CD4-positive, alpha-beta memory T cell (primary cell): ENCODE measurements around the gene L3MBTL4. TPM values are rescaled to one million over a fixed set of nuclear protein-coding genes. Genes with fewer than 3 reads are reported as not detected.

ENCODE experiments used
- CTCF ChIA-PET: fragments of 350-600 bp; sonication (Branson Sonifier 250); formaldehyde crosslinking; loops from one replicate; lab custom pipeline; 2021; ENCODE audit warnings: inconsistent platforms; ENCODE audit not compliant: partially characterized antibody; lab: Charles Lee
- POLR2A ChIA-PET: fragments of 350-600 bp; sonication (Branson Sonifier 250); formaldehyde crosslinking; loops from one replicate; lab custom pipeline; 2021; ENCODE audit not compliant: partially characterized antibody; lab: Charles Lee
- DNase-seq, 5 donors: peaks; one replicate each; pipeline versions ENCODE4 v3.0.0 to v3.0.0-alpha.2; 2020 to 2022; ENCODE audit warnings: mixed read lengths in 1 of 5
- H3K27ac ChIP-seq: one replicate; pipeline ENCODE4 v1.7.0; 2013; ENCODE audit warnings: low read depth, low read length
- H3K27me3 ChIP-seq: 2 replicates; pipeline ENCODE4 v1.7.0; 2013; ENCODE audit warnings: mild to moderate bottlenecking, low read length, moderate library complexity; ENCODE audit not compliant: insufficient read depth
- H3K36me3 ChIP-seq: 2 replicates; pipeline ENCODE4 v1.7.0; 2013; ENCODE audit warnings: mild to moderate bottlenecking, low read length, moderate library complexity; ENCODE audit not compliant: insufficient read depth
- H3K4me1 ChIP-seq: 2 replicates; pipeline ENCODE4 v1.7.0; 2013; ENCODE audit warnings: mild to moderate bottlenecking, low read length, moderate library complexity; ENCODE audit not compliant: insufficient read depth
- H3K4me3 ChIP-seq, 2 donors: one replicate each; pipeline ENCODE4 v1.7.0; 2013; ENCODE audit warnings: low read length in 2 of 2, mild to moderate bottlenecking in 1 of 2
- H3K9me3 ChIP-seq, 2 donors: one replicate each; pipeline ENCODE4 v1.7.0; 2013; ENCODE audit warnings: low read length in 2 of 2, control low read depth in 1 of 2; ENCODE audit not compliant: control insufficient read depth in 1 of 2
- H3K27ac Mint-ChIP-seq, 7 donors: one replicate each; pipeline ENCODE4 v1.8.0; 2020 to 2021; ENCODE audit warnings: mixed read lengths in 7 of 7, mild to moderate bottlenecking in 6 of 7, inconsistent platforms in 3 of 7, moderate library complexity in 3 of 7
- H3K27me3 Mint-ChIP-seq, 2 donors: one replicate each; pipeline ENCODE4 v1.8.0; 2020 to 2021; ENCODE audit warnings: mixed read lengths in 2 of 2
- H3K36me3 Mint-ChIP-seq, 2 donors: one replicate each; pipeline ENCODE4 v1.8.0; 2020 to 2021; ENCODE audit warnings: mixed read lengths in 2 of 2, inconsistent platforms in 1 of 2, mild to moderate bottlenecking in 1 of 2
- H3K4me1 Mint-ChIP-seq, 4 donors: one replicate each; pipeline ENCODE4 v1.8.0; 2020 to 2021; ENCODE audit warnings: mixed read lengths in 4 of 4, mild to moderate bottlenecking in 1 of 4
- H3K4me3 Mint-ChIP-seq, 8 donors: one replicate each; pipeline ENCODE4 v1.8.0; 2020 to 2021; ENCODE audit warnings: mixed read lengths in 8 of 8, mild to moderate bottlenecking in 7 of 8, moderate library complexity in 6 of 8, inconsistent platforms in 3 of 8
- H3K9me3 Mint-ChIP-seq, 8 donors: one replicate each; pipeline ENCODE4 v1.8.0; 2020 to 2021; ENCODE audit warnings: mixed read lengths in 8 of 8, mild to moderate bottlenecking in 5 of 8, inconsistent platforms in 3 of 8, moderate library complexity in 1 of 8
- intact Hi-C: fragments of 100-400 bp; cut with micrococcal nuclease; formaldehyde crosslinking; loops from one replicate; pipeline ENCODE4 v1.15.1; 2023
- polyA plus RNA-seq, 2 donors: library from polyadenylated mRNA; unstranded; fragments of 300-500 nt; fragmentation: Illumina TruSeq; gene quantifications; one replicate each; pipeline ENCODE4 v1.2.3, GENCODE V29; 2021
- total RNA-seq, 2 experiments: library from RNA; stranded (reverse); gene quantifications; one replicate each; pipeline ENCODE4 v1.2.3, GENCODE V29; 2021

Gene L3MBTL4
- total and polyA plus RNA-seq, 4 experiments from 2014 or later = 0.49 to 0.53 TPM; not detected in 2

DNA sequence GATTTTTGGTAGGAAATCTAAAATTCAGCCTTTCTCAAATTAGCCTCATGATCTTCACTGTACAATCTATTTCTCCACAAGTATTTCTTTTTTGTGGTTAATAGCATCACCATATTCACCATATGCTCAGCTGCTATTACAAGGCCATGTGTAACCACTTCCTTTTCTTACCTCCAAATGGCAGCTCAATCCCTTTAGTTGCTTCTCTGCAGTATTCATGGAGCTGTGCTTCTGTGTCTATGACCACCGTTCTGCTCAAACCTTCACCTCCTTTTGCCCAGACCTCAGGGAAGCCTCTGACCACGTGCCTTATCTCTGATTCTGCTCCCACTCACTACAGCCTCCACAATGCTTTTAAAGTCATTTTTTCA, 392.7 kb downstream of the L3MBTL4 start:
- ChIA-PET CTCF (no interaction called here), POLR2A (no interaction called here)
- Histone ChIP-seq H3K4me1 (no peaks in the 10 kb centered on the region), H3K4me3 (no peak overlapping the region), H3K36me3 (no peaks in the 10 kb centered on the region), H3K9me3 (no peaks in the 10 kb centered on the region), H3K27me3 (no peaks in the 10 kb centered on the region), H3K27ac (no peak overlapping the region)
- Mint-ChIP-seq H3K27me3 (no peaks in the 10 kb centered on the region), H3K27ac (peak overlapping the region in 1 of 7 donors; percentile 15), H3K4me3 (no peak overlapping the region), H3K36me3 (no peaks in the 10 kb centered on the region), H3K4me1 (peaks cover 0 to 4% (median 0%) of the 10 kb centered on the region in 4 donors), H3K9me3 (peaks cover 0 to 4% (median under 1%) of the 10 kb centered on the region in 8 donors)
- DNase-seq = no peak
- intact Hi-C loops = no loop called here

DNA sequence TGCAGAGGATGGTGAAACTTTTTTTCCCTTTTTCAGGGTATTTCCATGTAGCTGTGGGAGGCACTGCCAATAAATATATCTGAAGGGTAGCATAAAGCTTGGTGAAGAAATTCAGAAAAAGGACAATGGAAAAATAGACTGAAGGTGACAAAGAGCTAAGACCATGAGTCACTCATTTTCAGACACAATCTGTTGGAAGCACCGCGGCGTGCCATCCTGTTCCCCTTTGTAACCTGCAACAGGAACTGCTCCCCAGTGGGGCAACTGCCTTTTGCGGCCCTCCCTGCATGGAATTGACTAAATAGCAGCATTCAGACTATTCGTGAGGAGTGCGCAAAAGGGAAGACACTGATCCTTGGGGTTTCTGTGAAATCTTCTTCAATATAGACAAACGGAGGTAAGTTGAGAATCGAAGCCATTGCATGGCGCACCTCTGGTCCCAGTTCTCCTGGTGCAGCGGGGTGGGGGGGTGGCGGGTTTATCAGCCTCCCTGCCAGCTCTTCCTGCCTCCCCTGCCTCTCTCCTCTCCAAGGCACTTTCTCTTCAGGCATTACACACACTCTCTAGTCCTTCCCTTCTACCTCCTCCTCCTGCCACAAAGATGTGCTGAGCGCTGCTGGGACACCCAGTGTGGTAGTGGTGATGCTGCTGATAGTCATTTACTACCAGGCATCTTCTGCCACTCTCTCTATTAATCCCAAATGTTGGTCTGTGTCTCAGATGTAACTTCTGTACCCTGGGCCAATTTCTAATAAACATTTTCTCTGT, 393.2 kb downstream of the L3MBTL4 start:
- H3K9me3 Mint-ChIP-seq = peaks cover 0 to 4% (median under 1%) of the 10 kb centered on the region in 8 donors
- intact Hi-C loops = no loop called here
- no peak for DNase-seq
- no peak overlapping the region for H3K4me3 Mint-ChIP-seq
- H3K27ac Mint-ChIP-seq = no peak overlapping the region
- Histone ChIP-seq H3K9me3 (no peaks in the 10 kb centered on the region), H3K36me3 (no peaks in the 10 kb centered on the region), H3K4me3 (no peak overlapping the region), H3K27ac (no peak overlapping the region), H3K4me1 (no peaks in the 10 kb centered on the region), H3K27me3 (no peaks in the 10 kb centered on the region)
- ChIA-PET POLR2A (no interaction called here), CTCF (no interaction called here)
- H3K36me3 Mint-ChIP-seq = no peaks in the 10 kb centered on the region
- H3K4me1 Mint-ChIP-seq = peaks cover 0 to 4% (median 0%) of the 10 kb centered on the region in 4 donors
- H3K27me3 Mint-ChIP-seq = peaks cover 0 to 2% of the 10 kb centered on the region in 2 donors

DNA sequence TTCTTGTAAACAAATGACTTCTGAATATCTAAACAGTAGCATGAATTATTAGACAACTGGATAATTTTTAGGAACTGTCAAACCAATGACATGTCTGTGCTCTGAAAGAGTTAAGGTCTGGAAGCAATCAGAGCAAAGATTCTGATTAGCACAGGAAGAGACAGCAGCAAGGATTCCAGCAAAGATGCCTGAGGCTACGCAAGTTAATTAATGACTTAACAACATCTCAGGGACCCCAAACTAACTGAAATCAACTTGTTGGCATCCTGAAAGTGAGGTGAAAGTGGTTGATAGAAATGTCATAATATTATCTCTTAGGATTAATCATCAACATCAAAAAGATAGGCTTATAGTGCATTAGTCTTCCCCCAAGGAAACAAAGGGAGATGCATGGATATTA, 396.0 kb downstream of the L3MBTL4 start:
- intact Hi-C loops = no loop called here
- no peaks in the 10 kb centered on the region for H3K27me3 ChIP-seq
- ChIA-PET POLR2A (no interaction called here), CTCF (no interaction called here)
- H3K27me3 Mint-ChIP-seq = peaks cover 0 to 2% of the 10 kb centered on the region in 2 donors
- peaks cover 0 to 4% (median under 1%) of the 10 kb centered on the region in 8 donors for H3K9me3 Mint-ChIP-seq
- DNase-seq = no peak
- H3K4me1 Mint-ChIP-seq = peaks cover 0 to 4% (median 0%) of the 10 kb centered on the region in 4 donors
- no peak overlapping the region for H3K27ac Mint-ChIP-seq
- H3K4me3 ChIP-seq = no peak overlapping the region
- no peaks in the 10 kb centered on the region for H3K9me3 ChIP-seq
- no peaks in the 10 kb centered on the region for H3K4me1 ChIP-seq
- no peaks in the 10 kb centered on the region for H3K36me3 ChIP-seq
- H3K4me3 Mint-ChIP-seq = no peak overlapping the region
- no peaks in the 10 kb centered on the region for H3K36me3 Mint-ChIP-seq
- H3K27ac ChIP-seq = no peak overlapping the region

DNA sequence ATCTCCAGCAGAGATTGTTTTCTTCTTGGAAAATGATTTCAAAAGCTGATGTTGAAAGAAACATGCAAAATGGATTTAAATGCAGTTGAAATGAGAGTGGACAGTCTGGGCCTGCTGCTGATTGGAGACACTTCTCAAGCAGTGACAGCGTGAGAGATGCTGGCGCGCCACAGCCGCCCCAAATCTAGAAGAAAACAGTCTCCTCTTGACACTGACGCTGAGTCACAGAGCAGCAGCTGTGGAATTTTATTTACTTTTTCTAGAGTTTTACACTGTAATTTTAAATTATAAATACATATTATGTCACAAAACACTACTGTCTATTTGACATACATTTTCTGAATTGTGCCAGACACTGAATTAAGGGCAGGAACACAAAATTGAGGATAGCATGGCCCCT, 397.5 kb downstream of the L3MBTL4 start:
- ChIA-PET POLR2A (no interaction called here), CTCF (no interaction called here)
- no peak overlapping the region for H3K4me3 ChIP-seq
- H3K4me1 Mint-ChIP-seq = peaks cover 0 to 3% (median 0%) of the 10 kb centered on the region in 4 donors
- no peaks in the 10 kb centered on the region for H3K9me3 ChIP-seq
- no peaks in the 10 kb centered on the region for H3K36me3 ChIP-seq
- no peaks in the 10 kb centered on the region for H3K27me3 ChIP-seq
- no peak overlapping the region for H3K4me3 Mint-ChIP-seq
- DNase-seq = no peak
- peaks cover 0 to 4% (median under 1%) of the 10 kb centered on the region in 8 donors for H3K9me3 Mint-ChIP-seq
- intact Hi-C loops = no loop called here
- no peaks in the 10 kb centered on the region for H3K4me1 ChIP-seq
- no peak overlapping the region for H3K27ac Mint-ChIP-seq
- peaks cover 0 to 2% of the 10 kb centered on the region in 2 donors for H3K27me3 Mint-ChIP-seq
- no peaks in the 10 kb centered on the region for H3K36me3 Mint-ChIP-seq
- no peak overlapping the region for H3K27ac ChIP-seq

DNA sequence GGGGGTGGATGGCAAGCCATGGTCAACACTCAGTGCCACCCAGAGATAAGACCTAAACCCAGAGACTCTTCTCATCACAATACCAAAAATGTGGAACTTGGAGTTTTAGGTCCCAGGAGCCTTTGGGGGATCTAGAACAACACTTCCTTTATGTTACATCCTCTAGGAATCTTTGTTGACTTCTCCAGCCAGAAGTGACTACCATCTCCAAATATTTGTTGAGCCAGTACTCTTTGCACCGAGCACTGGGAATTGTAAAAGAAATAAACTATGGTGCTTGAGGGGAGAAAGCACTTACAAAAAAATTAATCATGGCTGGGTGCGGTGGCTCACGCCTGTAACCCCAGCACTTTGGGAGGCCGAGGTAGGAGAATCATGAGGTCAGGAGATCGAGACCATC, 399.3 kb downstream of the L3MBTL4 start:
- peaks cover 0 to 4% (median 0%) of the 10 kb centered on the region in 8 donors for H3K9me3 Mint-ChIP-seq
- Histone ChIP-seq H3K4me1 (no peaks in the 10 kb centered on the region), H3K4me3 (no peak overlapping the region), H3K27me3 (no peaks in the 10 kb centered on the region), H3K36me3 (no peaks in the 10 kb centered on the region), H3K9me3 (no peaks in the 10 kb centered on the region), H3K27ac (no peak overlapping the region)
- no peaks in the 10 kb centered on the region for H3K36me3 Mint-ChIP-seq
- ChIA-PET POLR2A (no interaction called here), CTCF (no interaction called here)
- H3K27me3 Mint-ChIP-seq = peaks cover 0 to 2% of the 10 kb centered on the region in 2 donors
- intact Hi-C loops = no loop called here
- H3K4me3 Mint-ChIP-seq = no peak overlapping the region
- DNase-seq = no peak
- no peak overlapping the region for H3K27ac Mint-ChIP-seq
- no peaks in the 10 kb centered on the region for H3K4me1 Mint-ChIP-seq

DNA sequence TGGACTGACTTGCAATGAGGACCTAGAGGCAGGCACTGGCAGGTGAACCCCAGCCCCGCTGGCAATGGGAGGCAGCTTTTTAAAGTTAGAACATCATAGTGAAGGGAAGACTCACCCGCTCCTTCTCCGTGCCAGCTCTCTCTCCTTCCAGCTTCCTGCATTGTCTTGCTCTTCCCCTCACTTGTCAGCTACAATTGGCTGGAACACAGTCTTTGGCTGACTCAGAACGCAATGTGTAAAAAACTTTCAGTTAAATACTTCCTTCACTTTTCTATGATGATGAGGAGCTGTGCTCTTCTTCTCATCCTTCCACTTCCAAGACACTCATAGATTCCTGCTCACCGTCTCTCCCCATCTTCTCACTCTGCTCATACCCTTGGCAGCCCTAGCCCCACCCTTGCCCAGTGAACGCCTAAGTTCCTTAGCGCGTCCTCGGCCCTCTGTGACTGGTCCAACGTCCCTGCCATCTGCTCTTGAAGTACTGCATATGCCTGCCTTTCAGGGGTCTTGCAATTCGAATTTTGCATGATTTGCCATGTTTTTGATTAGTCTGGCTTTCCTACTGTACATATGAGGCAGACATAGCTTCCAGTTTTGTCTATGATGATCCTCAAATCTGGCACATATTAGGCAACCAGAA, 401.4 kb downstream of the L3MBTL4 start:
- Histone ChIP-seq H3K27ac (no peak overlapping the region), H3K27me3 (no peaks in the 10 kb centered on the region), H3K4me3 (no peak overlapping the region), H3K9me3 (no peaks in the 10 kb centered on the region), H3K36me3 (no peaks in the 10 kb centered on the region), H3K4me1 (no peaks in the 10 kb centered on the region)
- Mint-ChIP-seq H3K9me3 (peaks cover 0 to 2% (median 0%) of the 10 kb centered on the region in 8 donors), H3K27ac (no peak overlapping the region), H3K27me3 (peaks cover 0 to 2% of the 10 kb centered on the region in 2 donors), H3K4me1 (no peaks in the 10 kb centered on the region), H3K4me3 (no peak overlapping the region), H3K36me3 (no peaks in the 10 kb centered on the region)
- POLR2A ChIA-PET = no interaction called here
- CTCF ChIA-PET = no interaction called here
- intact Hi-C loops = no loop called here
- DNase-seq = no peak

DNA sequence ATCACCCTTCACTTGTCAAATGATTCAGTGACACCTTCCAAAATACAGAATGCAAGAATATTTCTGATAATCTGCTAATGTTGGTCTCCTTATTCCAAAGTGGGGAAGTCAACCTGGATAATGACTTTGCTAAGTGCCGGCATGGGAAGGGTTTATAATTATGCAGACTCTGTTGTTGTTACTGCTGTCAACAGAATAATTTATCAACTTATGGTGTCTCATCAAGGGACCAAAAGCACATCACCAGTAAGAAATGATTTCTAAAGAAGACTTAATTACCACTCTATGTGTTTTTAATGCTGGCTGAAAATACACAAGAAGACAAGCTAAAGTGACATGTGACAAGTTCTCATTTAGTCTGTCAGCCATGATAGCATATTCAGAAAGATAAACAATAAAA, 403.8 kb downstream of the L3MBTL4 start:
- DNase-seq = no peak
- no peaks in the 10 kb centered on the region for H3K9me3 ChIP-seq
- no peaks in the 10 kb centered on the region for H3K36me3 ChIP-seq
- H3K27ac ChIP-seq = no peak overlapping the region
- no peak overlapping the region for H3K27ac Mint-ChIP-seq
- ChIA-PET CTCF (no interaction called here), POLR2A (no interaction called here)
- no peaks in the 10 kb centered on the region for H3K4me1 ChIP-seq
- no peaks in the 10 kb centered on the region for H3K4me1 Mint-ChIP-seq
- H3K27me3 ChIP-seq = no peaks in the 10 kb centered on the region
- peaks cover 0 to 2% (median 0%) of the 10 kb centered on the region in 8 donors for H3K9me3 Mint-ChIP-seq
- H3K4me3 ChIP-seq = no peak overlapping the region
- no peaks in the 10 kb centered on the region for H3K27me3 Mint-ChIP-seq
- H3K36me3 Mint-ChIP-seq = no peaks in the 10 kb centered on the region
- no peak overlapping the region for H3K4me3 Mint-ChIP-seq
- intact Hi-C loops = no loop called here
